ENCODE results near the gene GFI1B. TPM values are rescaled to one million over a fixed set of nuclear protein-coding genes. Genes with fewer than 3 reads are reported as not detected.

Gene GFI1B
- total RNA-seq = under 1 TPM in 1 of 2 donors, not detected in 1; 0.44 TPM
- polyA plus RNA-seq (2013, experiment 1 of 2) = not detected
- not detected for polyA plus RNA-seq (2013, experiment 2 of 2)
- long read RNA-seq, experiment 1 = 0 reads
- long read RNA-seq, experiment 2, partial matches to known transcripts = 1 of 1 reads
- long read RNA-seq, experiment 2, other reads (novel, unspliced or antisense) = 0 of 1 reads
- long read RNA-seq, experiment 3 = 0 reads
- long read RNA-seq, experiment 4 = 0 reads

DNA sequence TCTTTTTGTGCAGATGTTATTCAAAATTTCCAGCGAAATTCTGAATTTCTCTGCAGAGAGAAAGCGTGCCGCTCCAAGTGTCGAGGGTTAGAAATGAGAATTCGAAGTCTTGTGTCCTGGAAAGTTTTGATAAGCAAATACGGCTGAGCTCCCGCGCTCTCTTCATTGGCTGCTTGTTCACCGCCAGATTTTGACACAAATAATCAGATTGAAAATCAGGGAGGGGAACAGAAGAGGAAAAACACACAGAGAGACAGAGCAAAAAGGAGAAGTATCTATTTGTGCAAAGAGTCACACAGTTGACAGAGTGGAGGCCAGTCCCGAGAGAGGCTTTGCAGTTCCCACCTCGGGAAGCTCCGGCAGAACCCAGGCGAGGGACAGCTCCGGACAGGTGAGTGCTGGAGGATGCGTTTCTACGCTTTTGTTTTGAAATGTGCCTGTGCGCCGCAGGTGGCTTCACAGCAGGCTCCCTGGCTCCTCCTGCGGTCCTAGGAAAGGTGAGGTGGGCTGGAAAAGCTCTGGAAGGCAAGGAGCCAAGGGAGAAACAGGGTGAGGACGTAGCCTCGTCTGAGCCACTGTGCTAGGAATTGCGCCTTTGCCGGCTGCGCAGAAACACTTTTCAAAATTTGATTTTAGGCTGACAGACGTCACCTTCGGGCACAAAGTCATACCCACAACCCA is at the start of gene GFI1B:
Gene GFI1B, plus strand, starts transcription at position 244 of the 681 bp plus-strand sequence. CDS start 7,985 bp downstream, outside the sequence.
- DNase-seq = peak; percentile 84
- TF ChIP-seq, protein P1, sequence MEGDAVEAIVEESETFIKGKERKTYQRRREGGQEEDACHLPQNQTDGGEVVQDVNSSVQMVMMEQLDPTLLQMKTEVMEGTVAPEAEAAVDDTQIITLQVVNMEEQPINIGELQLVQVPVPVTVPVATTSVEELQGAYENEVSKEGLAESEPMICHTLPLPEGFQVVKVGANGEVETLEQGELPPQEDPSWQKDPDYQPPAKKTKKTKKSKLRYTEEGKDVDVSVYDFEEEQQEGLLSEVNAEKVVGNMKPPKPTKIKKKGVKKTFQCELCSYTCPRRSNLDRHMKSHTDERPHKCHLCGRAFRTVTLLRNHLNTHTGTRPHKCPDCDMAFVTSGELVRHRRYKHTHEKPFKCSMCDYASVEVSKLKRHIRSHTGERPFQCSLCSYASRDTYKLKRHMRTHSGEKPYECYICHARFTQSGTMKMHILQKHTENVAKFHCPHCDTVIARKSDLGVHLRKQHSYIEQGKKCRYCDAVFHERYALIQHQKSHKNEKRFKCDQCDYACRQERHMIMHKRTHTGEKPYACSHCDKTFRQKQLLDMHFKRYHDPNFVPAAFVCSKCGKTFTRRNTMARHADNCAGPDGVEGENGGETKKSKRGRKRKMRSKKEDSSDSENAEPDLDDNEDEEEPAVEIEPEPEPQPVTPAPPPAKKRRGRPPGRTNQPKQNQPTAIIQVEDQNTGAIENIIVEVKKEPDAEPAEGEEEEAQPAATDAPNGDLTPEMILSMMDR (conservative IDR thresholded peaks at IDR 0.05) = no peak

DNA sequence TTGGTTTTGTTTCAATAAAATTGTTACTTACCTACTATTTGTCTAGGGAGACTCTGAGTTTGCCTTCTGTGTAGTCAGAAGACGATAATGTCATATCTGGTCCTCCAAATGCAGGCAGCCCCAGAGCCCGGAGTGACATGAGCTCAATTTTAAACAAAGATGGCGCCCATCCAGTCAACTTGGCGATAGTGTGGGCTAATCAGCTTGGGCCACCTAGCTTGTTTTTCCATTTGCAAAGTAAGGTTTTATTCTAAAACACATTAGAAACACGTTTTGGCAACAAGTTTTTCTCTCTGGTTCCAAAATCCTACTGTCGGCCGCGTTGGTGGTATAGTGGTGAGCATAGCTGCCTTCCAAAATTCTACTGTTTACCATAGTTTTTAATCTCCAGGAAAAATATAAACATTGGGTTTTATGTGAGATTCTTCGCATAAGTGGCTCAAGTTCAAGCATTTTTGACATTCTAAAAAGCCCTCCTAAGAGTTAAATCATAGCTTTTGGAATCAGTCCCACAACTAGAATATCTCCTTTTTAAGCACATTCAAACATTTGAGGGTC is 47.2 kb upstream of the GFI1B start:
- TF ChIP-seq, protein P1 (conservative IDR thresholded peaks at IDR 0.05) = no peak
- H3K4me3 Mint-ChIP-seq = no peak overlapping the region
- Histone ChIP-seq H3K9ac (ENCODE audit: extremely low read depth, low read length, poor library complexity, severe bottlenecking) (no peak overlapping the region), H3K27ac (ENCODE audit: low read depth, low read length) (no peak overlapping the region), H3K36me3 (ENCODE audit: control insufficient read depth, insufficient read depth, low read length) (peaks cover 54% of the 10 kb centered on the region), H3K27me3 (ENCODE audit: control insufficient read depth, insufficient read depth, low read length, poor library complexity, severe bottlenecking) (no peaks in the 10 kb centered on the region), H3K9me3 (ENCODE audit: control insufficient read depth, low read length) (no peaks in the 10 kb centered on the region), H3K4me1 (ENCODE audit: control insufficient read depth, insufficient read depth, low read length) (no peaks in the 10 kb centered on the region), H3K4me3 (ENCODE audit: low read length) (no peak overlapping the region)
- H3K9me3 Mint-ChIP-seq = no peaks in the 10 kb centered on the region
- no peak for DNase-seq
- WGBS, 2 experiments (ENCODE audit: insufficient coverage in 1 of 2, insufficient read length in 1 of 2) = 85 to 97% methylated on average over 5 to 9 of the region's 9 CpGs
- no peak overlapping the region for H3K27ac Mint-ChIP-seq
- no peaks in the 10 kb centered on the region for H3K4me1 Mint-ChIP-seq
- peaks cover 46% of the 10 kb centered on the region for H3K36me3 Mint-ChIP-seq (ENCODE audit: low read depth)
- no peaks in the 10 kb centered on the region for H3K27me3 Mint-ChIP-seq (ENCODE audit: insufficient read depth)

More for the DNA sequence above, at the start of gene GFI1B:
- Histone ChIP-seq H3K27ac (ENCODE audit: low read depth, low read length) (no peak within 1 kb of the TSS), H3K27me3 (ENCODE audit: control insufficient read depth, insufficient read depth, low read length, poor library complexity, severe bottlenecking) (peaks cover 39% of the 10 kb centered on the region), H3K36me3 (ENCODE audit: control insufficient read depth, insufficient read depth, low read length) (no peaks in the 10 kb centered on the region), H3K9ac (ENCODE audit: extremely low read depth, low read length, poor library complexity, severe bottlenecking) (no peak within 1 kb of the TSS), H3K4me1 (ENCODE audit: control insufficient read depth, insufficient read depth, low read length) (no peaks in the 10 kb centered on the region), H3K4me3 (ENCODE audit: low read length) (no peak within 1 kb of the TSS), H3K9me3 (ENCODE audit: control insufficient read depth, low read length) (no peaks in the 10 kb centered on the region)
- no peak within 1 kb of the TSS for H3K27ac Mint-ChIP-seq
- no peaks in the 10 kb centered on the region for H3K9me3 Mint-ChIP-seq
- no peaks in the 10 kb centered on the region for H3K36me3 Mint-ChIP-seq (ENCODE audit: low read depth)
- peaks cover 15% of the 10 kb centered on the region for H3K4me1 Mint-ChIP-seq
- H3K27me3 Mint-ChIP-seq (ENCODE audit: insufficient read depth) = peaks cover 29% of the 10 kb centered on the region
- H3K4me3 Mint-ChIP-seq = peak within 1 kb of the TSS; percentile 12
- WGBS, 2 experiments (ENCODE audit: insufficient coverage in 1 of 2, insufficient read length in 1 of 2) = 46 to 52% methylated on average over 23 to 26 of the region's 26 CpGs

DNA sequence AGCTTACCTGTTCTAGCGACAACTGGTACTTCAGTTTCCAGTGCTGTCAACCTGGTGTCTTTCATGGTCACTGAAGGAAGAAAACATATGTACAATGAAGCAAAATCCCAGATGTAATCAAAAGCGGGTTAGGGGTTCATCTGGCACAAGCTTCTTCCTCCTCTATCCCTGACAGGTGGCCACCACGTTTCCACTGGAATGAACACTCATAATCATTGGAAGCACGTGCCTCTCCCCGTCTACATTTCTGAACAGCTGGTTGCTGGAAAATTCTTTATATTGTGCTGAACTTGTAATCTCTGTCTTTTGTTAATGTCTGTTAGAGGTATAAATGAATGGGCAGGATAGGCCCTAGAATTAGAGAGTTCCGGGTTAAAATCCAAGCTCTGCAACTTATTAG is 43.5 kb upstream of the GFI1B start:
- H3K27me3 Mint-ChIP-seq (ENCODE audit: insufficient read depth) = no peaks in the 10 kb centered on the region
- no peaks in the 10 kb centered on the region for H3K9me3 Mint-ChIP-seq
- H3K4me1 Mint-ChIP-seq = peaks cover 3% of the 10 kb centered on the region
- Histone ChIP-seq H3K9ac (ENCODE audit: extremely low read depth, low read length, poor library complexity, severe bottlenecking) (no peak overlapping the region), H3K9me3 (ENCODE audit: control insufficient read depth, low read length) (no peaks in the 10 kb centered on the region), H3K4me3 (ENCODE audit: low read length) (no peak overlapping the region), H3K4me1 (ENCODE audit: control insufficient read depth, insufficient read depth, low read length) (no peaks in the 10 kb centered on the region), H3K27ac (ENCODE audit: low read depth, low read length) (no peak overlapping the region), H3K27me3 (ENCODE audit: control insufficient read depth, insufficient read depth, low read length, poor library complexity, severe bottlenecking) (no peaks in the 10 kb centered on the region), H3K36me3 (ENCODE audit: control insufficient read depth, insufficient read depth, low read length) (peaks cover 32% of the 10 kb centered on the region)
- 95 to 100% methylated on average over 3 to 6 of the region's 6 CpGs for WGBS, 2 experiments (ENCODE audit: insufficient coverage in 1 of 2, insufficient read length in 1 of 2)
- DNase-seq = no peak
- H3K36me3 Mint-ChIP-seq (ENCODE audit: low read depth) = peaks cover 20% of the 10 kb centered on the region
- no peak overlapping the region for H3K27ac Mint-ChIP-seq
- no peak overlapping the region for H3K4me3 Mint-ChIP-seq
- TF ChIP-seq, protein P1 (conservative IDR thresholded peaks at IDR 0.05) = no peak
